GM19025 (cell line): Measurements from ENCODE around the gene ATCAY.
"Not testable (repeated sequence)": the region's sequence is repeated elsewhere in the genome, so short reads cannot be mapped to it uniquely, and the experiment has no call there.

Source experiments
- ATAC-seq: cut with Tn5 transposase; IDR thresholded peaks from one replicate; pipeline ENCODE4 v1.9.1; 2021; ENCODE audit warnings: mild to moderate bottlenecking, low read depth, moderate library complexity; ENCODE audit not compliant: unreplicated experiment

Gene ATCAY

DNA sequence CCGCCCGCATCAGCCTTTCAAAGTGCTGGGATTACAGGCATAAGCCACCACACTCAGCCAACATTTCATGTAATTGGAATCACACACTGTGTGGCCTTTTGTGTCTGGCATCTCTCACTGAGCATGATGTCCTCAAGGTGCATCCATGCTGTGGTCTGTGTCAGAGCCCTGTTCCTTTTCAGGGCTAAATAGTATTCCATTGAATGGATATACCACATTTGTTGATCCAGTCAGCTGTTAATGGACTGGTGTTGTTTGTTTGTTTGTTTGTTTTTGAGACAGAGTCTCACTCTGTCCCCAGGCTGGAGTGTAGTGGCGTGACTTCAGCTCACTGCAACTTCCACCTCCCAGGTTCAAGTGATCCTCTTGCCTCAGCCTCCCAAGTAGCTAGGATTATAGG lies 17.9 kb downstream of the ATCAY start:
- ATAC-seq, result no peak

DNA sequence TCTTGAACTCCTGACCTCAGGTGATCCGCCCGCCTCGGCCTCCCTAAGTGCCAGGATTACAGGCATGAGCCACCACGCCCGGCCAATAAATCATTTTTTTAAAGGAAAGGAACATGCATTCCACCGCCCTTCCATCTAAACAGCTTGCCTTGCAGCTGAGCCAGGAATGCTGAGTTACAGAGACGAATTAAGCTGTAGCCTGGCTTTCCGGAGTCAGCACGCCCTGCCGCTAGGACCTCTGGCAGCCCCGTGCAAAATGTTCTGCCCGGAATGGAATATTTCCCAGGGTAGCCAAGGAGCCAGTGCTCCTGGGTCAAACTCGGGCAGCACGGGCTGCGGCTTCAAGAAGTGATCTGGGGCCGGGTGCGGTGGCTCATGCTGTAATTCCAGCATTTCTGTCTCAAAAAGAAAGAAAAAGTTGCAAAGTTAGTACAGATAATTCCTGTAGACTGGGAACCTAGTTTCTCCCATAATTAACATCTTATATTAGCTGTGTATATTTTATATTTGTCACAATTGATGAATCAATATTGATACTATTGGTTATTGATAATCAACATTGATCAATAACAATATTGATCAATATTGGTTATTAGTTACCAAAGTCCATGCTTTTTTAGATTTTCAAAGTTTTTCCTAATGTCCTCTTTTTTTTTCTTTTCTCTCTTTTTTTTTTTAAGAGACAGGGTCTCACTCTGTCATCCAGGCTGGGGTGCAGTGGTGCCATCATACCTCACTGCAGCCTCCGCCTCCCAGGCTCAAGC lies 19.2 kb downstream of the ATCAY start:
- no peak for ATAC-seq

DNA sequence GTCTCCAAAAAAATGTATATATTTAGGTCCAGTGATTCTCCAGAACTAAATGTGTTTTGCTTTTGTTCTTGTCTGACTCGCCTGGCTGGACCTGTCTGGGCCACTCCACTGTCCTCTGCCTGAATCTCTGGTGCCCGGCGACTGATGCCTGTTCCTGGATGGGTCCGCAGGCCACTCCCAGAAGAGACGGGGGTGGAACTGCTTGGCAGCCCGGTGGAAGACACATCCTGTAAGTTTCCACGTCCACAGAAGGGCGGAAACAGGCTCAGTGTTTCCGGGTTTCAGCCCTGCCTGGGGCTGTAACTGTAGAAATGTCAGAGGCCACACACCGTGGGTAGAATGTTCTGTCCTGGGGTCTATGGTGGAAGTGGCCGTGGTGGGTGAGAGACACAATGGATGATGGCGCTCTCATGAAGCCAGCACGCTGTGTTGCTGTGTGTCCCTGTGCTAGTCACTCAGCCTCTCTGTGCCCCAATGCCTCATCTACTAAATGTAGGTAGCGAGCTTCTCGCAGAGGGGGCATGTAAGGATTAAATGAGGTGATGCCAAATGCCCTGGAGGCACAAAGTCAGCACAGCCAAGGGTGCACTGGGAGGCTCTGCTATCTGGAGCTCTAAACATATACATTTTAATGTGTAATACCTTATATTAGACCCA lies 22.0 kb downstream of the ATCAY start:
- no peak for ATAC-seq

DNA sequence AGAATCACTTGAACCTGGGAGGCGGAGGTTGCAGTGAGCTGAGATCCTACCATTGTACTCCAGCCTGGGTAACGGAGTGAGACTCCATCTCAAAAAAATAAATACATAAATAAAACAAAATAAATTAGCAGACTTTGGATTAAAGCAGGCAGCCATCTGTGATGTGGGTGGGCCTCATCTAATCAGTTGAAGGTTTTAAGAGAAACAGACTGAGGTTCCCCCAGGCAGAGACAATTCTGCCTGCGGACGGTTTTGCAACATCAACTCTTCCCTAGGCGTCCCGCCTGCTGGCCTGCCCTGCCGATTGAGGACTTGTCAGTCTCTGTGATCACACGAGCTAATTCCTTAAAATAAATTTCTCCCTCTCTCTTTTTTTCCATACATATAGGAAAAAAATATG lies 23.7 kb downstream of the ATCAY start:
- no peak for ATAC-seq

DNA sequence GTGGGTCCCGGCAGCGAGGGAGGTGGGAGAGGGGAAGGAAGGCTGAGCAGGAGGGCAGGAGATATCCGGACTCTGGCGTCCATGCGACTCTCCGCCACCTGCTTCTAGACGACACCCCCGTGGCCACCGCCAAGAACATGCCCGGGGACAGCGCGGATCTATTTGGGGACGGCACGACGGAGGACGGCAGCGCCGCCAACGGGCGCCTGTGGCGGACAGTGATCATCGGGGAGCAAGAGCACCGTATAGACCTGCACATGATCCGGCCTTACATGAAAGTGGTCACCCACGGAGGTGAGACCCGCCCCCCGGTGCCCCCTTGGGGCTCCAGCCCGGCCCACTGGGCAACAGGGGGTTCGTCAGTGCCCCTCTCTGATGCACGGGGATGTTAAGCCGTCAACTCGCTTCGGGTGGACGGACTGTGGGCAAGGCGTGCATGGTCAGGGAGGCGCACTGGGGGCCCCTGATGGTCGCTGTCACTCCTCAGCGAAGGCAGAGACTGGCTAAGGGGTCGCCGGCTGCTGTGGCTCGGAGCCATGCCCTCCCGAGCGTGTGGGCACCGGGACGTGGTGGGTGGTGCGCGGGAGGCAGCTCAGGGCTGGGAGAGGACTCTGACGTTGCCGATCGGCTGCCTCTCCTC lies 27.3 kb downstream of the ATCAY start:
- no peak for ATAC-seq

DNA sequence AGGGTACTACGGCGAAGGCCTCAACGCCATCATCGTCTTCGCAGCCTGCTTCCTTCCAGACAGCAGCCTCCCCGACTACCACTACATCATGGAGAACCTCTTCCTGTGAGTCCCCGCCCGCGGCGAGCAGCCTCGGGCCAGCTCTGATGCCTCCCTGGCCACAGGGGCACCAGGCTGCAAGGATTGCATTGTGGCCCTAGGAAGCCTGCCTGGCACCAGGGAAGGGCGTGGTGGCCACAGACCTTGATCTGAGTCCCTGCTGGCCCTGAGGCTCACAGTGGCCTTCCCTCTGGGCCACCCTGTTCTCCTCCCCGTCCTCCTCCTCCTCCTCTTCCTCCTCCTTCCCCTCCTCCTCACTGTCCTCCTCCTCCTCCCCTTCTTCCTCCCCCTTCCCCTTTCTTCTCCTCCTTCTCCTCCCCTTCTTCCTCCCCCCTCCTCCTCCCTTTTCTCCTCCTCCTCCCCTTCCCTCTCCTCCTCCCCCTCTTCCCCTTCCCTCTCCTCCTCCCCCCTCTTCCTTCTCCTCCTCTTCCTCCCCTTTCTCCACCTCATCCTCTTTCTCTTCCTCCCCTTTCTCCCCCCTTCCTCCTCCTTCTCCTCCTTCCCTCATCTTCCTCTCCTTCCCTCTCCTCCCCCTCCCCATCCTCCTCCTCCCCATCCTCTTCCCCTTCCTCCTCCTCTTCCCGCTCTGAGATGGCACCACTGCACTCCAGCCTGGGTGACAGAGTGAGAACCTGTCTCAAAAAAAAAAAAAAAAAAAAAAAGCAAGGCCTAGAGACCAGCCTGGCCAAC lies 28.0 kb downstream of the ATCAY start:
- no peak for ATAC-seq

DNA sequence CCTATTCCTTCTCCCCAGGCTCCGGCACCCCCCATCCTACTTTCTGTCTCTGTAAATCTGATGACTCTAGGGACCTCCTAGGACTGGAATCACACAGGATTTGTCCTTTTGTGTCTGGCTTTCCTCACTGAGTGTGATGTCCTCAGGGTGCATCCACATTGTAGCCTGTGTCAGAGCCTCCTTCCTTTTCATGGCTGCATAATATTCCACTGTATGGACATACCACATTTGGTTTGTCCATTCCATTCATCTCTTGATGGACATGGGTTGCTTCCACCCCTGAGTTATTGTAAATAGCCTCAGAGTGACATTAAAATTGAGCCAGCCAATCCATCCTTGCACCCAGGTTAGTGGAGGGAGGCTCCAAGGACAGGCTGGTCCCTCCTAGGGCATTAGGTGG lies 29.6 kb downstream of the ATCAY start:
- no peak for ATAC-seq

DNA sequence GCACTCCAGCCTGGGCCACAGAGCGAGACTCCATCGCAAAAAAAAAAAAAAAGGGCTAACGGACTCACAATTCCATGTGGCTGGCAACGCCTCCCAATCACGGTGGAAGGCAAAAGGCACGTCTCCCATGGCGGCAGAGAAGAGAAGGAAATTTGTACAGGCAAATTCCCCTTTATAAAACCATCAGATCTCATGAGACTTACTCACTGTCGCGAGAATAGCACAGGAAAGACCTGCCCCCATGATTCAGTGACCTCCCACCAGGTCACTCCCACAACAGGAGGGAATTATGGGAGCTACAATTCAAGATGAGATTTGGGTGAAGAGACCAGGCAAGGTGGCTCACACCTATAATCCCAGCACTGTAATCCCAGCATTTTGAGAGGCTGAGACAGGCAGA lies 33.7 kb downstream of the ATCAY start:
- no peak for ATAC-seq

DNA sequence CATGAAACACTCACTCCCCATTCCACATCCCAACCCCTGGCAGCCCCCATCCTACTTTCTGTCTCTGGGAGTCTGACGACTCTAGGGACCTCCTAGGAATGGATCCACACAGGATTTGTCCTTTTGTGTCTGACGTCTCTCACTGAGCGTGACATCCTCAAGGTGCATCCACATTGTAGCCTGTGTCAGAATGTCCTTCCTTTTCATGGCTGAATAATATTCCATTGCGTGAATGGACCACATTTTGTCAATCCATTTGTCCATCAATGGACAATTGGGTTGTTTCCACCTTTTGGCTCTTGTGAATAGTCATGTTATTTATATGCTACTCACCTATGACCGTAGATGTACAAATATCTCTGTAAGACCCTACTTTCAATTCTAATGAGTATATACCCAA lies 35.5 kb downstream of the ATCAY start:
- no peak for ATAC-seq

DNA sequence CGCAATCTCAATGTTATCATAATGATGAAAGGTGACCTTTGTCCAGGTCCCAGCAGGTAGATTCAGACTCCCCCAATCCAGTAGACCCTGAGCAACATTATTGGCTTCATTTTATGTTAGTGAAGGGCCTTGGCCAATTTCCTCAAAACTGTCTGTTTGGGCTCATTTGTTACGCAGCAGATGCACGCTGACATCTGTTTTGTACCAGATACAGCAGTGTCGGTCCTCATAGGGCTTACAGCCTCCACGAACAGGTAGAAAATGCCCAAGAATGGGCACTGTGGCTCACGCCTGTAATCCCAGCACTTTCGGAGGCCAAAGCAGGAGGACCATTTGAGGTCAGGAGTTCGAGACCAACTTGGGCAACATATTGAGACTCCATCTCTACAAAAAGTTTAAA lies 39.3 kb downstream of the ATCAY start:
- ATAC-seq, result no peak

DNA sequence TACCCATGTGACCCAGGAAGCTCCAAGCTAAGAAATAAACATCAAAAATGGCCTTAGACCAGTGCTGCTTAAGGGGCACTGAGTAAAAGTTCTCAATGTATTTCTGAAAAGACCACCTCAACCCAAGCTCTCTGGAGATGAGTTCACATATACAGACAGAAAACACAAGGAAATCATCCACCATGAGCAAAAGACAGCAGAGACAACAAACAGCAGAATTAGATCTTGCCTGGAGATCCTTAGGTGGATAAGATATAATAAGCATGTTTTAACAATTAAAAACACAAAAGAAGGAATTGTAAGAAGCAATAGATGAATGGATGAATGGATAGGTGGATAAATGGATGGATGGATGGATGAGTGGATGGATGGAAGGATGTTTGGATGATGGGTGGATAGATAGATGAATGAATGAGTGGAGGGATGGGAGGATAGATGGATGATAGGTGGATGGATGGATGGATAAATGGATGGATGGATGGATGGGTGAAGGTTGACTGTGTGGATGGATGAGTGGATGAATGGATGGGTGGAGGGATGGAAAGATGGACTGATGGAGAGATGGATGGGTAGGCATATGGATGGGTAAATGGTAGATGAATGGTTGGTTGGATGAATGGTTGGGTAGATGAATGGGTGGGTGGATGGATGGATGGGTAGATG lies 42.7 kb downstream of the ATCAY start:
- ATAC-seq, result no peak

DNA sequence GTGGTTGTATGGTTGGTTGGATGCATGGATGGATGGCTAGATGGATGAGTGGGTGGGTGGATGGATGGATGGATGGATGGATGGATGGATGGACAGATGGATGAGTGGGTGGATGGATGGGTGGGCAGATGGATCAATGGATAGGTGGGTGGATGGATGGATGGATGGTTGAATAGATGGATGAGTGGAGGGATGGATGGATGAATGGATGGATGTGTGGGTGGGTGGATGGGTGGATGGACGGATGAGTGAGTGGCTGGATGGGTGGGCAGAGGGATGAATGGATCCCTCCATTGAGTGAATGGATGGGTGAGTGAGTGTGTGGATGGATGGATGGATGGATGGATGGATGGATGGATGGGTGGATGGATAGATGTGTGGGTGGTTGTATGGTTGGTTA lies 43.4 kb downstream of the ATCAY start:
- ATAC-seq, result no peak

DNA sequence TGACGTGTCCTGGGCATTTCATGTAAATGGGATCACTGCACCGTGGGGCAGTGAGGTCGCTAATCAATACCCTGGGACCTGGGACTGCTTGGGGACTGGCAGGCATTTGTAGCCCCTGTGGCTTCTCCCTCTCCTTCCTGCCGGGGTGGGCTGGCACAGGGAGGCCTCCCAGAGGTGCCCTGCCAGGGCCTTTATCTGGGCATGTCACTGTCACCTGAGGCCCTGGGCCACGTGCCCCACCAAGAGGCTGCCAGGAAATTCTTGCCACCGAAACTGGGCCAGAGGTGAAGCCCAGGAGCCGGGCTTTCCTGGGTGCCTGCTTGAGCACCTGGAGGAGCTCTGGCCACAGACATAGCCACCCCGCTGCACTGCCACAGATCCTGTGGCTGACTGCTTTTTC lies 50.6 kb downstream of the ATCAY start:
- ATAC-seq, result no peak

DNA sequence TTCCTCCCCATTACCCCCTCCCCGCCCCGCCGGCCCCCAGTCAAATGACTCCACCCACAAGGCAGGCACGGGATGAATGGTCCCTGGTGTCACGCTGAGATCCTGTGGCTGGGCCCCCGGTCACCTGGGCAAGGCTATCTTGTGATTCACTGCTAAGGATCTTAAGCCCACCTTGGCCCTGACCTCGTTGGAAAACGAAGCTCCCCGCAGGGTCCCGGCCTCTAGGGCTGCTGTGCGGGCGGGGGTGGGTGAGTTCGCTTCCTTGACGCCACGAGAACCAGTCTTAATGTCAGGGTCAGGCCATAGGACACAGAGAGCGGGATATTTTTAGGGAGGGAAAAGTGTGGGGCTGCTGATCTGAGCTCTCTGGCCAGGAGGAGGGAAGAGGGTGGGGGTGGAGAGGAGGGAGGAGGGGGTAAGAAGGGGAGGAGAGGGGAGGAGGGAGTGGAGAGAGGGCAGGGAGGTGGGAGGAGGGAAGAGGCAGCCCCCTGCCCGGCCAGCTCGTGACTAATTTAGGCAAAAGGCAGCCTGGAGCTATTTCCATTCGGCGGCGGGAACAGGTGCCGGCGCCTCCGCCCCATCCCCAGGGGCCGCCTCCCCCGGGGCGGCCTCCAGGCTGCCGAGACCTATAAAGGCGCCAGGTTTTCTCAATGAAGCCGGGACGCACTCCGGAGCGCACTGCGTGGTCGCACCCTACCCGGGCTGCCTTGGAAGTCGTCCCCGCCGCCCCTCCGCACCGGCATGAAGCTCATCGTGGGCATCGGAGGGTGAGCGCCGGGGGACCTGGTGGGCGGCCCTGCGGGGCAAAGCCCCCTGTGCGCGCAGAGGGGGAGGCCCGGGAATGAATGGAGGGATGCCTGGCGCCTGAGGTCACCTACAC lies 52.7 kb downstream of the ATCAY start, which contains the start of gene NMRK2:
NMRK2 (plus strand) TSS at position 139 of the 880 bp plus-strand sequence; CDS start at position 742, 603 bp downstream.
- no peak for ATAC-seq

DNA sequence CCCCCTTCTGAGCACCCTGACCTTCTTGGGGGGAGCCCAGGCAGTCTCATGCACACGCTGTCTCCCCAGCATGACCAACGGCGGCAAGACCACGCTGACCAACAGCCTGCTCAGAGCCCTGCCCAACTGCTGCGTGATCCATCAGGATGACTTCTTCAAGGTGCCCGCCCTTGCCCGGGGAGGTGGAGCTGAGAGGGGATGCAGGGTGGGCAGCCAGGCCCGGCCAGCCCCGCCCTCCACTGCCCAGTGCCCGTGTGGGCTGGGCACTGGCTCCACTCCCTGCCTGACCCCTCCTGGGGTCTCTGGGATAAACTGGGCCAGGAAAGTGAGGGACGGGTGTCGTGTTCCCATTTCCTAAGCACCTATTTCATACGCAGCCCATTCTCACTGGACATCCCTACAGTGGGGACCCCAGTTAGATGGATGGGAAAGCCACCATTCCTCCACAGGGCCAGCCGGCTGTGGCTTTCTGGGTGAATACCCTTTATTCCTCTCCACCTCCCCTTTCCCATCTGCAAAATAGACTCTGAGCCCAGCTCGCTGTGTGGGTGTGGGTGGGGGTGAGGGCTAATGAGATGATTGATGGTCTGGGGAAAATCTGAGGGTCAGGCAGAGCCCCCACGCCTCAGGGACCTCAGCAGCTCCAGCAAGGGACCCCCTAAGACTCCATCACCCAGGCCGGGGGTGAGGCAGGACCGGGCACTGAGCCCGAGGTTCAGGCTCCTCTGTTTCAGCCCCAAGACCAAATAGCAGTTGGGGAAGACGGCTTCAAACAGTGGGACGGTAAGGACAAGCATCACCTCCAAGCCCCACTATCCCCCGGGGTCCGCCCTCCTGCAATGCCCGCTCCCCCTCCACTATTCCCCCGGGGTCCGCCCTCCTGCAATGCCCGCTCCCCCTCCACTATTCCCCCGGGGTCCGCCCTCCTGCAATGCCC lies 56.3 kb downstream of the ATCAY start:
- no peak for ATAC-seq

DNA sequence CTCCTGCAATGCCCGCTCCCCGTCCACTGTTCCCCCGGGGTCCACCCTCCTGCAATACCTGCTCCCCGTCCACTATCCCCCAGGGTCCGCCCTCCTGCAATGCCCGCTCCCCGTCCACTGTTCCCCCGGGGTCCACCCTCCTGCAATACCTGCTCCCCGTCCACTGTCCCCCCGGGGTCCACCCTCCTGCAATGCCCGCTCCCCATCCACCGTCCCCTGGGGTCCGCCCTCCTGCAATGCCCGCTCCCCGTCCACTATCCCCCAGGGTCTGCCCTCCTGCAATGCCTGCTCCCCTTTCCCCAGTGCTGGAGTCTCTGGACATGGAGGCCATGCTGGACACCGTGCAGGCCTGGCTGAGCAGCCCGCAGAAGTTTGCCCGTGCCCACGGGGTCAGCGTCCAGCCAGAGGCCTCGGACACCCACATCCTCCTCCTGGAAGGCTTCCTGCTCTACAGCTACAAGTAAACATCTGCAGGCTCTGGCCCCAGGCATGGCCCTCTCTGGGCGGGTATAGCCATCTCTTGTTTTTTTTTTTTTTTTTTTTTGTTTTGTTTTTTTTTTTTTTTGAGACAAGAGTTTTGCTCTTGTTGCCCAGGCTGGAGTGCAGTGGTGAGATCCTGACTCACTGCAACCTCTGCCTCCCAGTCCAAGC lies 57.9 kb downstream of the ATCAY start:
- ATAC-seq, result not testable (repeated sequence)

DNA sequence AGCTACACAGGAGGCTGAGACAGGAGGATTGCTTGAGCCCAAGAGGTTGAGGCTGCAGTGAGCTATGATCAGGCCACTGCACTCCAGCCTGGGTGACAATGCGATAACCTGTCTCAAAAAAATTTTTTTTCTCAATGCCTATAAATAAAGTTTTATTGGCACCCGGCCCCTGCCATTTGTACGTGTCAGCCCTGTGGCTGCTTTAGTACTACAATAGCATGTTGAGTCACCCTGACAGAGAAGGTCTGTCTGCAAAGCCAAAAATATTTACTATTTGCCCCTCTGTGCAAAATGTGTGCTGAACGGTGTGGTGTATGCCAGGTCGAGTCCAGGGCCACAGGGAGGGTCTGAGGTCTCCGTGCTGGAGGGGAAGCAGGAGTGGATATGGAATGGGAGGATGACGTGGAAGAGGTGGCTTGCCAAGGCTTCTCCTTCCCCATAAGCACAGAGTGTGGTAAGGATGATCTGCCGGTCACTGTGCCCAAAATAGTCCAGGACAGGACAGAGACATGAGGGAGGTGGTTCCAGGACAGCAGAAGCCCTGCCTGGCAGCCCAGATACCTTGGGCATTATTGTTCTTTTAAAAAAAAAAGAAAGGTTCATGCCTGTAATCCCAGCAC lies 62.4 kb downstream of the ATCAY start:
- no peak for ATAC-seq
